IPS-18c (cell line): ENCODE measurements around the gene MROH8.
A peak's percentile ranks its signal among the peaks of the same experiment; 100 is the strongest.

ENCODE experiments used
- H3K4me3 ChIP-seq: 2 replicates; pipeline ENCODE4 v1.7.0; 2013; ENCODE audit warnings: low read depth, mild to moderate bottlenecking, low read length, moderate library complexity; ENCODE audit not compliant: insufficient read depth
- H3K9me3 ChIP-seq: one replicate; pipeline ENCODE4 v1.6.1; 2013; ENCODE audit warnings: mild to moderate bottlenecking, low read length, moderate library complexity; ENCODE audit not compliant: control insufficient read depth, insufficient read depth

The MROH8 gene

DNA sequence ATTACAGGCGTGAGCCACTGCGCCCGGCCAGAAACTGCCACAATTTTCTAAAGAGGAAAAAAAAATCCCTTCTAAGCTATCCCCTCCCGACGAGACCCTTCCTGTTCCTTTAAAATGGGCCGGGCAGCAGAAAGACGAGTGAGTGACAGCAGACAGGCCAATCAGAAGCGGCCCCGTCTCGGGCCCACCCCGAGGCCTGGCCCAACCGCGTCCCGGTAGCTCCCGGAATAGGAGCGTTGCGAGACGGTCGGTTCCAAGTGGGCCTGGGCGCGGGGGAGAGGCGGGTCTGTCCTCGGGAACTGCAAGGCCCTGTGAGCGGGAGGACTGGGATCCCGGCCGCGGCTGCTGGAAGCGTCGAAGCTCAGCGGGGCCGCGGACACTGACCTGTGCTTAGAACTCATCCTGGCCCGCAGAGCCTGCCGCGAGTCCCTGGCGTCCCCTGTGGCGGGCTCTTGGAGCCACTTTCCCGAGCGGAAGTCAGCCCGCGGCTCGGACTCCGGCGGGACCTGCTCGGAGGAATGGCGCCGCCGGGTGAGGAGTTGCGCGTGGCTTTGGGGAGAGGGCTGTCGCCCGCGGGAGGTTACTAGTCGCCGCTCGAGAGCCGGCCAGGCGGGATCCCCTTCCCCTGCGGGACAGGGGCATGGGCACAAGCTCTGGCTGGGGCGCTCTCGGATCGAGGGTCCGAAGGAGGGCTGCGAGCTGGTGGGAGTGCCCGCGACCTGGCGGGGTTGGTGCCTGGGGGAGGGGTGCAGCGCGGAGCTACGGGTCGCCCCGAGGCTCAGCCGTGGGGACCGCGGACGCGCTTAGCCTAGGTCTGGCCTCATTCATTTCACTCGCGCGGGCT is at the start of gene MROH8, which contains the start of gene RPN2:
TSS of gene MROH8 (minus strand) at position 710 of the 844 bp plus-strand sequence.
TSS of gene RPN2 (plus strand) at position 492 of the 844 bp plus-strand sequence. CDS start at position 519, 27 bp downstream.
- H3K4me3 ChIP-seq, result peak within 1 kb of the TSS; percentile 97
- no peaks in the 10 kb centered on the region for H3K9me3 ChIP-seq

DNA sequence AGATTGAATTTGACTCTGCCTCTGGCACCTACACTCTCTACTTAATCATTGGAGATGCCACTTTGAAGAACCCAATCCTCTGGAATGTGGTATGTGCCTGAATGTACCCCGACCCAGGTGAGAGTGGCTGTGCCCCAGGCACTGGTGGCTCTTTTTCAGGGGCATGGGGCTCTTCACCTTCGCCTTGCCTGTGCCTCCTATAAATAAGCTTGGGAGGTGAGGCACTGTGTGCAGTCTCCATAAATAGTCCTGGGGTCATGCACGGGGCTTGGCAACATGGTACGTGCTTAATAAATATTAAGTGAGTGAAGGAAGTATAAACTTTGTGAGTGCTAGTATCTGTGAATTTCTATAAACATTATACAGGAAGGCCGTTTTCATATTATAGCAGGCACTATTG is 49.3 kb upstream of the MROH8 start:
- Histone ChIP-seq H3K4me3 (no peak overlapping the region), H3K9me3 (no peaks in the 10 kb centered on the region)

- H3K9me3 ChIP-seq, result no peaks in the 10 kb centered on the region
- H3K4me3 ChIP-seq, result no peak overlapping the region
These were observed 48.7 kb upstream of the MROH8 start for GRCh38 chr20:37228082-37228481.

- no peaks in the 10 kb centered on the region for H3K9me3 ChIP-seq
- H3K4me3 ChIP-seq, result no peak overlapping the region
These were observed 47.5 kb upstream of the MROH8 start for GRCh38 chr20:37226889-37227288.

- no peak overlapping the region for H3K4me3 ChIP-seq
- no peaks in the 10 kb centered on the region for H3K9me3 ChIP-seq
These were observed 45.8 kb upstream of the MROH8 start for GRCh38 chr20:37225146-37225545.

GRCh38 chr20:37223053-37223452 is 43.7 kb upstream of the MROH8 start:
- H3K4me3 ChIP-seq, result no peak overlapping the region
- no peaks in the 10 kb centered on the region for H3K9me3 ChIP-seq

GRCh38 chr20:37222086-37222485 is 42.7 kb upstream of the MROH8 start:
- Histone ChIP-seq H3K9me3 (no peaks in the 10 kb centered on the region), H3K4me3 (no peak overlapping the region)

GRCh38 chr20:37220731-37221130 is 41.4 kb upstream of the MROH8 start:
- no peaks in the 10 kb centered on the region for H3K9me3 ChIP-seq
- no peak overlapping the region for H3K4me3 ChIP-seq

DNA sequence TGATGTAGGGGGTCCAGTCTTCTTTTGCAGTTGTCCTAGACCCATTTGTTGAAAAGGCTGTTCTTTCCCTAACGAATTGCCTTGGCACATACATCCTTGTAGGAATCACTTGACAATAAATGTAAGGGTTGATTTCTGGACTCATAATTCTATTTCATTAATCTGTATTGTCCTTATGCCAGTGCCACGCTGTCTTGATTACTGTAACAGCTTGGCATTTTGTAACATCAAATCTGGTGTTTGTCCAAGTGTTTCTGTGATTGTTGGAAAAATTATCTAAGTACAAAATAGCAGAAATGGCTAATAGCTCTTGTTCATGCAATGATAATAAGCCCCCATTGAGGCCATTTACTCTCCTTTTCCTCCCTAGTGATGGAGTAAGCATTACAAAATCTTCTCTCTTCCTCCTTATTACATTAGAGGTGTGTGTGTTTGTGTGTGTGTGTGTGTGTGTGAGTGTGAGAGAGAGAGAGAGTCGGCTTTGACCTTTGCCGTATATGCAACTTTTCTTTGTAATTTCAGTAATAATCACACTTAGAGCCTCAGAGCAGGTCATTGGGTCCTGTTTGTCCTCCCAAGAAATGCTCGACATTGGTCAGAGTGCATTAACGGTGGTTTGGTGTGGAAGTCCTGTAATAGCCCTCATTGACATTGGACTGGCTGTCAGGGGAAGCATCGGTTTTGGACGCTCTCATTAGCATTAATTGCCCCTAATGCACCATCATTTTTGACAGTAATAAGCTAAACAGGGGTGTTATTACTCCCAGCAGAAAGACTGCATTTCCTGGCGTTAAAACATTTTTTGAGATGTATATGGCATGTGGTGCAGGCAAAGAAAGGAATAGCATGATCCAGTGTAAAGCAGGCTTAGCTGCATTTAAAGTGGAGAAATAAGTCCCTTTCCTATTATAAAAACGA is 40.7 kb upstream of the MROH8 start:
- Histone ChIP-seq H3K4me3 (no peak overlapping the region), H3K9me3 (no peaks in the 10 kb centered on the region)

GRCh38 chr20:37218976-37219375 is 39.6 kb upstream of the MROH8 start:
- Histone ChIP-seq H3K9me3 (no peaks in the 10 kb centered on the region), H3K4me3 (no peak overlapping the region)

DNA sequence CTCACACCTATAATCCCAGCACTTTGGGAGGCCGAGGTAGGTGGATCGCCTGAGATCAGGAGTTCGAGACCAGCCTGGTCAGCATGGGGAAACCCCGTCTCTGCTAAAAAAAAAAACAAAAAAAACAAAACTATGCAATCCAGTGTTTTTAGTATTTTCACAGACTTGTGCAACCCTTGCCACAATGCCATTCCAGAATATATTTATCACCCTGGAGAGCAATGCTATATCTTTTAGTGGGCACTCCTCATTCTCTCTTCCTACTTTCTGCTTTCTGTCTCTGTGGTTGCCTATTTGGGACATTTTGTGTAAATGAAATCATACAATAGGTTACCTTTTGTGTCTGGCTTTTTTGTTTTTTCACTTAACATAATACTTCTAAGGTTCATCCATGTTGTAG is 39.1 kb upstream of the MROH8 start:
- no peak overlapping the region for H3K4me3 ChIP-seq

GRCh38 chr20:37209661-37210314 is 30.4 kb upstream of the MROH8 start:
- H3K9me3 ChIP-seq, result peaks cover 2% of the 10 kb centered on the region

More for the DNA sequence above, 39.1 kb upstream of the MROH8 start:
- H3K9me3 ChIP-seq, result no peaks in the 10 kb centered on the region

DNA sequence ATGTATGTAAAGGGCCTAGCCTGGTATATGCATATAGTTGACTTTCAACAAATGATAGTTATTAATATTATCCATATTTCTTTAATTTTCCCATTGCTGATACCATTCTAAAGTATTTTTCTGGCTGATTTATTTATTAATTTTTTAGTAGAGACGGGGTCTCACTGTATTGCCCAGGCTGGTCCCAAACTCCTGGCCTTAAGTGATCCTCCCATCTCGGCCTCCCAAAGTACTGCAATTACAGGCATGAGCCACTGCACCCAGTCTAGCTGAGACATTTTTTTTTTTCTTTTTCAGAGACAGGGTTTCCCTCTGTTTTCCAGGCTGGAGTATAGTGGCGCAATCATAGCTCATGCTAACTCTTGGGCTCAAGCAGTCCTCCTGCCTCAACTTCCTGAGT is 29.8 kb upstream of the MROH8 start:
- H3K9me3 ChIP-seq, result peaks cover 2% of the 10 kb centered on the region
- no peak overlapping the region for H3K4me3 ChIP-seq

More at GRCh38 chr20:37209661-37210314, 30.4 kb upstream of the MROH8 start:
- H3K4me3 ChIP-seq, result no peak overlapping the region

GRCh38 chr20:37207171-37207570 is 27.8 kb upstream of the MROH8 start:
- no peaks in the 10 kb centered on the region for H3K9me3 ChIP-seq

DNA sequence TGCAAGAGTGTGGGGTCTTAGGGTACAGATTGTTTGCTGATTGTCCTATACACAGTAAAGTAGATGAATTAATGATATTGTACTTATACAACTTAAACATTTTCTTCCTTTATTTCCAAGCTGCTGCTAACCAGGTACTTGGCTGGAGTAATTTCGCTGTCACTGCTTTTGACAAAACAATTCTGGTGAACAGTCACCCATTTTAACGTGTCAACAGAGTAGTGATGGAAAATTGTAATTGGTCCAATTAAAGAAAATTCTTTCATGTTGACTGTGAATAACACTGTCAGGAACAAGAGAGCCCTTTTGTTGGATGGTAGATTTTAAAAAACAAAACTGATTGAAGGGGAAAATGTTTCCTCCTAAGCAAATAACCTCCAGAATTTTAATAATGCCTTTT is 26.4 kb upstream of the MROH8 start:
- Histone ChIP-seq H3K9me3 (no peaks in the 10 kb centered on the region), H3K4me3 (no peak overlapping the region)

More at GRCh38 chr20:37207171-37207570, 27.8 kb upstream of the MROH8 start:
- H3K4me3 ChIP-seq, result no peak overlapping the region

DNA sequence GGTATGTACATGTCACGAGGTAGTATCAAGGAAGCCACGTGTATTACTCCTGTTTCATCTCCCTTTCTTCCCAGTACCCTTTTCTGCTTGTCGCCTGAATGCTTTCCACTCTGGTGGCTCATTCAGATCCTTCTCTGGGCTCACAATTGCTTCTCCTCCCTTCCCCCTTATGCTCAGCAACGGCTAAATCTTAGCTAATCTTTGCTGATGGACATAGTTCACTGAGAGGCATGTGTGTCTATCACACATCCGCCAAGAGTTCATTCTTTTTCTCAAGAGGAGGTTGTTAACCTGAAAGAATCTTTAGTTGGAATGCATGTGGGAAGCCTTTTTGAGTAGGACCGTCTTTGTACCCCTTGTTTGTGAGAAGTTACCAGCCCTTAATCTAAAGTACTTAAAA is 25.8 kb upstream of the MROH8 start:
- no peaks in the 10 kb centered on the region for H3K9me3 ChIP-seq

GRCh38 chr20:37204056-37204455 is 24.7 kb upstream of the MROH8 start:
- Histone ChIP-seq H3K9me3 (no peaks in the 10 kb centered on the region), H3K4me3 (no peak overlapping the region)

More for the DNA sequence above, 25.8 kb upstream of the MROH8 start:
- no peak overlapping the region for H3K4me3 ChIP-seq
